Stimulated activated CD4-positive, alpha-beta T cell treated with anti-CD3 and anti-CD28 coated beads, Interleukin-4, amount 100 ng/mL, for 4 hours (primary cell): Measurements from ENCODE around the gene DOCK4.

ENCODE experiments used
- DNase-seq, 2 experiments: peaks; one replicate each; pipeline ENCODE4 v3.0.0-alpha.2; 2020

The DOCK4 gene

DNA sequence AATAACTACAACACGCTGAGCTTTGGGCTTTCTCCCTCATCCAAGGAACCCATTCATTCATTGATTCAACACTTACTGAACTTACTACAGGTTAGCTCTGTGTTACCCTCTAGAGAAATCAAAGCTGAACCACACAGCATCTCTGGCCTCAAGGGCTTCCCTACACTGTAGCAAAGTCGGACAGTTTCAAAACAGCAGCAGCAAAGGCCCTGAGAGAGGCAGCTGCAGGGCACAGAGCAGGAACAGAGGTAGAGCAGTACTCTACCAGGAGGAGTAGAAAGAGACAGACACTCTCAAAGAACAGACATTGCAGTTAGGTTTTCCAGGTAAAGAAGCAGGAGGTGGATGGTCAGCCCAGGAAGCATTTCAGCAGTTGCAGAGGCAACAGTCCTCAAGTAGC is 16.1 kb downstream of the DOCK4 start:
- no peak for DNase-seq

DNA sequence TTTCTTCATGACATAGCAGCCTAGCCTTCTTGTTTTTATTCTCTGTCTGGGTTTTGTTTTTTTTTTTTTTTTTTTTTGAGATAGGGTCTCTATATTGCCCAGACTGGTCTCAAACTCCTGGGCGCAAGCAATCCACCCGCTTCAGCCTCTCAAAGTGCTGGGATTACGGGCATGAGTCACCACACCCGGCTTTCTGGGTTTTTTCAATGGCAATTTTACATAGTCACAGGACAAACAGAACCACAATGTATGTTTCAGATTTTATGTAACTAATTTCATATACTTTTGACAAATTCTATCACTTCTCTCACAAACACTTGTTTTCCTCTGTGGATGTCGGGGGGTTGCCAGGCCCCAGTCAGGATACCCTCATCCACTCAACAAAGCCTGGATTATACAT is 16.5 kb downstream of the DOCK4 start:
- DNase-seq, result no peak

DNA sequence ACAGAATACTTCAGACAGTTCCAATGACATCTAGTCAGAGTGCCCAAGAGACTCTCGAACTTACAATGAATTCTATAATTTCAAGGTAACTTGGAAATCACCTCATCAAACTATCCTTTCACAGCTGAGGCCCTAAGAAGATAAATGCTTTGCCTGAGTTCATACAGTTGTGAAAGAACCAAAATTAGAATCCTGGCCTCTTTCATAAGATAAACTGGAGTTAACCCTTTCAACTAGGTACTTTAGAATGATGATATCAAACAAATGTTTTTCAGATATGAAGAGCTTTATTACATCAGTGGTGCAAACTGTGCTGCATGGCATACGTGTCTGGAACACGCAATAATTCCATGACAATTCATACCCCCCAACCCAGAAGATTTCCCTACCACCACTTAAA is 17.9 kb downstream of the DOCK4 start:
- DNase-seq, result no peak

DNA sequence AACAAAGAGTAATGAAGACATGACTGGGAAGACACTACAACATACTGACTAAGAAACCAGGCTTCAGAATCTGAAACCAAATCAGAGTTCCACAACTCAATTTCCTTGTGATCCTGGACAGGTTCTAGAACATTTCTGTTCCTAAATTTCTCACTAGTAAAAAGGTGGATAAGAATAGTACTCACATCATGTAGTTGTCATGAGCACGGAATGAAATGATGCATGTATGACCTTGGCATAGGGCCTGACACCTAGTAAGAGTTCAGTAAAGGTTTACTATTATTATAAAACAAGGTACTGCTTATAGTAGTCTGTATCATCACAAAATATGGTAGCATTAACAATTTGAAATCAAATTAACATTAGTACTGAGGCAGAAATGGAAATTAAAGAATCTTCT is 19.9 kb downstream of the DOCK4 start:
- no peak for DNase-seq

DNA sequence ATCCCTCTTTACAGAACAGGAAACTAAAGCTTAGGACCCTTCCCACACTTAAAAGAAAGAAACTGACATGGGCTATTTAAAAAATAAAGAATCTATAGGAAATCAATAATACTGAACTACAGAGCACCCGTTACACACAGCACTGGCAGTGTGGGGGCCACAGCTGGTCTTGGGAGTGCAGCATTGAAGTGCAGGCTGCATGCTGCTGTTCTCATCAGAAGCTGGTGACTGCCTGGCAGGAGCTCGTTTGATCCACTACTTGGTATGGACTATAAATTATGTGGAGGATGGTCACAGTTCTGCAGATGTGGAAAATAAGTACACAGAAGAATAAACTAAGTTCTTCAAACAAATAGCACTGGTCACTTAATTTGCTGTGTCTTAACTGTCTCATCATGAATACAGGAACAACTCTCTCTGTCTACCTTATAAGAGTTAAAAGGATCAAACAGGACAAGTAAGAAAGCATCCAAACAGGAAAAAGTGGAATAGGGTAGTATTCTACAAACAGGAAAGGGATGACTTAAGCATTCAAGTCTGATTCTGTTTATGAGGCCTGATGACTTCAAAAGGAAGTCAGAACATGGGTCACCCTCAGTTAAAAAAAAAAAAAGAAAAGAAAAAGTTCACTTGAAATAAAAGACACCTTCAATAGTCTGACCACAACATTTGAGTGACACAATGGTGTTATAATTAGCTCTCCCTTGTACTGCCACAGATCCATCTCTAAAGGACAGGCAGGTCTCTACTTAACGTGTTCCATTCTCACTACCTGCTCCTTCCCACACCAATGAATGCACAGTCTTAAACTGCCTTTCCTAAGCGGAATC is 21.0 kb downstream of the DOCK4 start:
- no peak for DNase-seq

DNA sequence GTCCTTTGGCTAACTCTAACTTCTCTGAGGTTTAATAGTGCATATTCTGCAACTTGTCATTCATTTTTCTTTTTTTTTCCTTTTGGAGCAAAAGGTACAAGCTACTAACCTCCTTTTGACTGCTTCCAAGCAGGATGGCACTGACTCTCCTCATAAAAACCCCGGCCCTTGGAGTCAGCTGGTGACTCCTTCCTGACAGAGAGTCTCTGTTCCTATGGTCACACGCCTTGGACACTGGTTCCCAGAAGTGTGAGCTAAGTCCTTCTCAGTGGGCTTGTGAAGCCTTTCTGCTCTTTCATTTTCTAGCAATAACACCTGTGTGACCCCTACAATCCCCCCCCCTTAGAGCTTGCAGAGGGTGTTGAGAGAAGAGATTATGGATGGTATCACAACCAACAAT is 21.7 kb downstream of the DOCK4 start:
- DNase-seq, result no peak

DNA sequence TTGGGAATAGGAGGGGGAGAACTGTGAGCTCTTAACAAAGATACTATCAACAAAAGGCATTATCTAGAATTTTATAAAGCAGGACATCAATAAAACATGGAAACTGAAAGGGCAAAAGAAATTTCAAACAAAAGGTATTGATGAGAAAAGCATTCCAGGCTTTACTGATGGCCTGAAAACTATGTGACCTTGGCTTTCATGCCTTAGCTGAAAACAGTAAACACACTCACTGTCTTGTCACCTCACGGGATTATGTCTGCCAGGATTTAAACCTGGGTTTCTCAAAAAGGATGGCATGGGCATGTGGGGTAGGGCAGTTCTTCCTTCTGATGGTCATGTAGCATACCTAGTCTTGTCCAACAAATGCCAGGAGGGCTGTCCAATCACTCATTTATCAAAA is 22.9 kb downstream of the DOCK4 start:
- no peak for DNase-seq

DNA sequence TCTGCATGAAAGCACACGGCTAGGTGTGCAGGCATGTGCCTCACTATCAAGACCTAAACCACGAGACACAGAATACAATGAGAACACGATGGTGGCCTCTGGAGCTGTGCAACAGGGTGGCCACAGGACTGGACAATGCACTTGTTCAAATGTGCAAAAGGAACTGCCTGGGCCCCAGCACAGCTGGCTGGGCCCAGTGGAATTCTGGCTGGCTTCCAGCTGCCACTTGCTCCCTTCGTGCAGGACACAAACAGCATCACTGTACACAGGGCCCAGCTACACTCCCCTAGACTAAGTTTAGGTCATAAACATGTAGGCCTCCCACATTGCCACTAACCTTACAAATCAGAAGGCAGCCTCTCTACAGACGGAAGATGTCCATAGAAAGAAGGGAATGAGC is 23.4 kb downstream of the DOCK4 start:
- no peak for DNase-seq

DNA sequence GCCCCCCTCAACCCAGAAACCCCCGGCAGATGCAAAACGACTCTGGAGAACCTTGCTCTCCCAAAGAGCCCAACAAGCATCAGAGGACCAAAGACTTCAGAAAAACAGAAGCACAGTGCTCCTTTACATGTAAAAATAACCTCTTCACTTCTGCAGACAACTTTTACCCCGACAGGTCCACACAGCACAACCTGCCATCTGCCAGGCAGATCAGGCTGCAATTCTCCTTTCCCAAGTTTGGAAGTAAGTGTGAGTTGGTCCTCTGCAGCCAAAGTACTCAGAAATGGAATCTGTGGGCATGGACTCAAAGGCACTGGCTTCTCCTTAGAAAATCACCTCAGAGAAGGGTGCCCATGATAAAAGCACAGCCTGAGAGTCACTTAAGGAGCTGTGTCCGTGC is 26.0 kb downstream of the DOCK4 start:
- DNase-seq, result no peak

DNA sequence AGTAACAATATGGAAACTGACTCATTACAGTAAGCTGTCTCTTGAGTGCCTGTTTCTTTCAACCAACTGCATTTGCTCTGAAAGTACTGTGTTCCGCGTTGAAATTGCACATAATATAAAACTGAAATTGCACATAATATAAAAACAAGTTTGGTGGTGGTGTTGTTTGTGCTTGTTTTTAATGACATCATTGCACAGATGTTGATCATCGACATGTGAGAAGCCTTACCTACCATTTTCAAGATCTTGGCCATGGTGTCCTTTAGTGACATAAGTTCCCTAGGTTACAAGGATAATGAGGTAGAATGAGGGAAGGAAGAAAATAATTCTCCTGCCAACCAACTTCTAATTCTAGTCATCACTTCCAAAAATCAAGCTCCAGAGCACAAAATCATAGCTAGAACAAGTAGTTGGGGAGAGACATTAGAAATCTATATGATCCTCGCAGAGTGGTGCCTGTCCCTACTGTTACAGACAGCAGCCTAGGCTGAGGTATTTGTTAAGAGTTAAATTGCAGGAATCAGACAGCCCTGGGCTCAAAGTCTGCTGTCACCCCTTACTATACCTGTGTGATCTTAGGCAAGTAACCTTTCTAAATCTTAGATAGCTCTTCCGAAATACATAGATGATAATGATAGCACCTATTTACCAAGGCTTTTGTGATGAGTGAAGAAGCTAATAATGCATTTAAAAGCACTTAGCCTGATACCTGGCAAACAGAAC is 29.3 kb downstream of the DOCK4 start:
- no peak for DNase-seq

DNA sequence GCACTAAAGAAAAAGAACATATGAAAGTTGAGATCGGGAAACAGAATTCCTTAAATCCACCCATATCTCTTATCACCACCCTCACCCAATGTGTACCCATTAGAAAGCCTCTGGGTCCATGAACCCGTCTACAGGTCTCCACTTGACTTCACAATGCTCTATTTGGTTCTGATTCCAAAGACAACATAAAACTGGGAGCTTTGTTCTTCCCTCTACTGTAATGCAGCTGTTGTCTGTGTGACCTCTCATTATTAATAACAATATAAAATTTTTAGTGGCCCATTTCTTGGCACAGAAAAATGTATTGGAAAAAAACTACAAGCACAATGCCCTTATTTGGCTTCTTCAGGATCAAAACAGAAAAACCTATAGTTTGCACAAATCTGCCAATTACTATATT is 30.0 kb downstream of the DOCK4 start:
- DNase-seq, result no peak

DNA sequence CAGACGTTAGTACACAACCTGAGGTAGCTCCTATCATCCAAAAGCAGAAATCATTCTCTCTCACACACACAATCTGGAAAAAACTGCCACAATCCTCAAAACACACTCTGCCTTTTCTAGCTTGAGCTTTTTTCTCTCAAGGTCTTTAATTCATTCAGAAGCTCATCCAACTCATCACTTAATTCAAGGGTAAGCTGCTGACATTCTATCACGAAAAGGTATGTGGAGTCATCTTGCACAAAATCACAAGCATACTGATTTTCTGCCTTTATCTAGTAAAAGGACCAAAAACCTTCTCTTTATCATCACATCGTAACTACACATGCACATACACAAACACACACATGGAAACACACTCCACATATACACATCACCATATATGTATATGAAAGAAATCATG is 32.0 kb downstream of the DOCK4 start:
- DNase-seq, result no peak

DNA sequence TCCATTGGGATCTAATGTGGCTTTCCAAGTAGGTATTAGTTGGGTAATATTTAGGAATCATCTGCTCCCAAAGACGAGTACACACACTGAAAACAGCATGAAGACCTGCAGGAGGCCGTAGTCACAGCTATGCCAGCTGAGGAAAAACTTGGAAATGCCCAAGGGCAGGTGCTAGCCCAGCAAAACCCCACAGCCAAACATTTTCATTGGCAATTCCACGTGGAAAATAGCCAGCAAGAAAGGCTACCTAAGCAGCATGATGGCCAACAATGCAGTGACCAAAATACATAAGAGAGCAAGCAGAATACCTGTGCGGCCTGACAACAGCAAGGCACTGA is 32.7 kb downstream of the DOCK4 start:
- DNase-seq, result no peak

DNA sequence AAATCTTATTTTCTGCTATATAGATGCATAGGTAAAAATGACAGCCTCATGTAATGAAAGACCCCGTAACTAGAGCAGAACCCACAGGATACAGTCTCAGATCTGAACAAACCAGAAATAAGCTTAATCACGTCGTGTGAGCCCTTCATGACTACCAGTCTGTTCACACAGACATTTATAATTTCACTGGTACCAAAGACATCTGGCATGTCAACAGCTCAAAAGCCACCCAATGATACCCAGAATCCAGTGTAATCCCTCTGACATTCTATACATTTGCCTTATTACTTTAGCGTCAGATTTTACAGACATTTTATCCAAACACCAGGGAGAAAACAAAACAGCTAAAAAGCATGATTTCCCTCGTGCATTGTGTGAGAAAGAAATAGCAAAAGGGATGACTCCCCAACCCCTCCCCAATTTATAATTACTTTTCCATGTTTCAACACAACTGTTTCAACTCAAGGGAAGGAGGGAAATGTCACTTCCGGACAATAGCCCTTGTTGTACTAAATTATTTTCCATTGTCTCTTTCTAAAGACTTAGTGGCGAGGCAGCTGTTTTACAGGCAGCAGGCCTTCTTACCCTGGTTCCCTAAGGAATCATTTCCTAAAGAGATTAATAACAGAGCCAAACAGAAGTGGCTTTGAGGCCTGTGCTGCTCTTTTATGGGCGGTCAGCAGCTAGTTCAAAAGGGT is 33.2 kb downstream of the DOCK4 start:
- no peak for DNase-seq

DNA sequence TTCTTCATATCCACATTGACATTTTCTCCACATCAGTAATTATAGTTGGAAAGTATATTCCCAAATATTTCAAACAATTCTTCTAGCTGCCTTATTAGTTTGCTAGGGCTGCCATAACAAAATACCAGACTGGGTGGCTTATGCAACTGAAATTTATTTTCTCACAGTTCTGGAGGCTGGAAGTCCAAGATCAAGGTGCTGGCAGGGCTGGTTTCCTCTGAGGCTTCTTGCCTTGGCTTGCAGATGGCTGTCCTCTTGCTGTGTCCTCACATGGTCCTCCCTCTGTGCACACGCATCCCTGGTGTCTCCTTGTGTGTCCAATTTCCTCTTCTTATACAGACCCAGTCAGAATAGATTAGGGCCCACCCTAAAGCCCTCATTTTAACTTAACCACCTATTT is 34.5 kb downstream of the DOCK4 start:
- no peak for DNase-seq

DNA sequence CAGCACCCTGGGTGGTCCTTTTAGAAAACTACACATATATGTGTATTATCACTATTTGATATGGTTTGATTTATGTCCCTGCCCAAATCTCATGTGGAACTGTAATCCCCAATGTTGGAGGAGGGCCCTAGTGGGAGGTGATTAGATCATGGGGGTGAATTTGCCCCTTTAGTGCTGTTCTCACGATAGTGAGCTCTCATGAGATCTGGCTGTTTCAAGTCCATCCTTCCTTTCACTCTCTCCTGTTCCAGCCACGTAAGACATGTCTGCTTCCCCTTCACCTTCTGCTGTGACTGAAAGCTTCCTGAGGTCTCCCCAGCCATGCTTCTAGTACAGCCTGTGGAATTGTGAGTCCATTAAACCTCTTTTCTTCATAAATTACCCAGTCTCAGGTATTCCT is 37.3 kb downstream of the DOCK4 start:
- DNase-seq, result no peak

DNA sequence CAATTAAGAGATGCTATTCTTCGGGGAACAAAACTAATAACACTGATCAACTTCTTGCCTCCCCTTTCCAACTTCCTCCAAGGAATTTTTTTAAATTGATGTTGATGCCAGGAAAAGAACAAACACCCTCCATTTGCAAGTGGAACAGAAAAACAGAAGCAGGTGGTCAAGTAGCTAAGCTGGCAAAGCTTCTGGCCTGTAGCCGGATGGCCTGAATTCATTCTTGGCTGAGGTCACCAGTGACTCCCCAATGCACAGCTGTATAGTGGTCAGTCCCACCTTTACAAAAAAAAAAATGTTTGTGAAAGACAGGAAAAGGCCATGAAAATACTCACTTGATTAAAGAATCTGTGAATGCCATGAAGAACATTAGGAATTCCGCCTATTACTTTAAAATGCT is 39.1 kb downstream of the DOCK4 start:
- DNase-seq, result no peak

DNA sequence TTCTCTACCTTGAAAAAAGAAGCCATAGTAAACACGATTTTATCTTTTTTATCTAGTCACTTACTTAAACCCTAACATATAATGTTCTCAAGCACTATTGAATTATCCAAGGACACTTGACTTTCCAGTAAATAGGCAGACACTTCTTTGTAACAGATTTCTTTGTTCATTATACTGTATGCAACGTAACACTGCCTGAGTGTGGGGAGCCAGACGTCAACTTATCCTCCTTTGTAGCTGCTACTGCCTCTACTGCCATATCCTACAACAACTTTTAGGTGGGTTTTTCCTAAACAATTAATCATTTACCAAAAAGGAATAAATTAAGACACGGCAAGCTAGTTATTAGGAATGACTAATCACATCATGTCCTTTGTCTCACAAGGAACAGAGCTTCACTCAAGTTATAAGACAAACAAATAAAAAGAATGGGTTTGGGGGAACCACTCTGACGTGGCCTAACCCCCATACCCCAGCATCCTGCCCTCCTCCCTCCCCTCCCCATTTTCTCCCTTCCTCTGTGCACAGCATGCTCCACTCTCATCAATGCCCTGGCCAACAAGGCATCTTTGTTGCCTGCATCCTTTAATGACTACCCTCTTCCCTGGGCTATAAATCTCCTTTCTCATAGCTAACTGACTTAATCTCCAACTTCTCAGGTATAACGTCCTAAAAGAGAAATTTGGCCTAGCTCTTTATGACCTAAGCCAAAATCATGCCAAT is 43.3 kb downstream of the DOCK4 start:
- DNase-seq, result no peak

DNA sequence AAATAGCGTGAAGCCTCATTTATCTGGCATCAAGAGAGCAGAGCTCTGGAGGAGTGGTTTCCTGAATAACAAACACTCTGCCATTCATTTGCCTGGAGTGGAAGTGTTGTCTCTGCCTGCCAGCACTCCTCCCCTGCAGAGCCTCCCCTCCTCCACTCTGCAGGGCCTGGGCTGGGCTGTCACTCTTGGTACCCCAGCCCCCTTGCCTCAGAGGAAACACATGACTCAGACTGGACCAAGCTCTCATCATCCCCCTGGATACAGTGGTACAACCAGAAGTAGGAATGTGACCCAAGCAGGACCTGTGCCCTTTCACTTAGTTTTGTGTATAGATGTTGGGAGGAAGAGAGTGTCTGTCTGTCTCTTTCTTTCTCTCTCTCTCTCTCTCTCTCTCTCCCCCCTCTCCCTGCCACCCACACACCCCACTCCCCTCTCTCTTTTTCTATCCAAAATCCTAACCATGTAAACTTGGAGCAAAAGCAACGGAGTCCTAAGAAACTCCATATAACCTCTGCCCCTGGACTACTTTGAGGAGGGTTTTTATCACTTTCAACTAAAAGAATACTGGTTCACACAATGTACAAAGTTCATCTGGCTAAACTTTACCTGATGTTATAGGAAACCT is 43.9 kb downstream of the DOCK4 start:
- no peak for DNase-seq

DNA sequence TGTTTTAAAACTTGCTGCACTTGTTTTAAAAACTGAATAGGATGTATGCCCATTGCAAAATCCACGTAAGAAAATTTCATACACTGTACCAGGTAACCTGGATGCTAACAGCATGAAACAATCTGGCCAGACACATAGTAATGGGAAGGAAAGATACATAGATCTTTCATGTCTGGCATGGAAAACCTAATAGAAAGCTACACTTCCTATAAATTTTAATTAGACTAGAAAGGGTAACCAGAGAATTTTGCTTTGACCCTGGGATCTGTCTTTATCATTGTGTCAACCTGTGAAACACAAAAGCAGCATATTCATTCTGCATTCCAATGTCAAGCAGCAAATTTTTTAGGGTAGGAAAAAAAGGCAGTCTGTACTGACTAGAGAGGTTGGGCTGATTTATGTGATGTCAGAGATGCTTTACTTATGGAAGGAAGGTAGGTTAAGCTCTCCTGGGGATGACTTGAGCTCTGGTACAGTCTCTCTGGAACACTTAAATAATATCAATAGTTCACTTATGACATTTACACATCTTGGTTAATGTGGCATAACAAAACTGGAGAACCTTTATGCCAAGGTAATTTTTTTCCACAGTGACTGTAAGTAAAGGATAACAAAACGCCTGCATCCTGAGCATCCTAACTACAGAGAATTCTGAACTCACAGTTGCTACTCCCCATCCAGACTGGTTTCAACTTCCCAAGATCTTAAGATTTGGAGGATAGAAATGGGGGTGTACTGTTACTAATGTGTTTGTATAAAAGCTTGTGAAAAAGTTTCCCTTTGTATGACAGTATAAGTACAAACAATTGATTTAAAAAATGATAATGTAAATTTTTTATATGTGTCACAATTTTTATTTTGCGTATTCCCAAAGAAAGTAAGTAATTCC is 44.7 kb downstream of the DOCK4 start:
- DNase-seq, result no peak

DNA sequence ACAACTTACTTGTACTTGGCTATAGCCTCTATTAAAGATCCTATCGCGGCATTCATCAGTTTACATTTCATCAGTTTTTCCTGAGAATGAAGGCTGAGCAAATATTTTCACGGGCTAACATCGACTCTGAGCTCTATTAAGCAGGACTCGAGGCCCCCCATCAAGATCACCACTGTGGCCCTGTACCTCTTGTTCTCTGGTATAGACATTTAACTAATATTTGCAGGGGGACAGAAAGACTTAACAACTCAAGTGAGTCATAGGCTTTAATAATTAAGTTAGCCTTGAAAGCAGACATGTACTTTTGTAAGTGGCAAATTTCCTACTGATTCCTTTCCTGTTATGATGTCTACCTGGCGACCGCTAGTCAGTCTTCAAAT is 45.4 kb downstream of the DOCK4 start:
- no peak for DNase-seq
